ENCODE measurements around the gene B4GAT1. TPM values are rescaled to one million over a fixed set of nuclear protein-coding genes. Genes with fewer than 3 reads are reported as not detected.
"Not testable (repeated sequence)": the region's sequence is repeated elsewhere in the genome, so short reads cannot be mapped to it uniquely, and the experiment has no call there.

Gene B4GAT1
- total and polyA plus RNA-seq, 4 donors: 12.0 to 20.8 (median 17.6) TPM

- Histone ChIP-seq H3K4me3 (ENCODE audit: low read depth in 1 of 3, low read length in 3 of 3) (no peak overlapping the region), H3K9ac (ENCODE audit: low read depth in 1 of 2, low read length in 2 of 2) (no peak overlapping the region), H3K27ac (ENCODE audit: low read depth in 1 of 2, low read length in 2 of 2) (no peak overlapping the region), H3K36me3 (ENCODE audit: control insufficient read depth in 4 of 4, insufficient read depth in 3 of 4, low read depth in 1 of 4, low read length in 3 of 4) (peaks cover 0 to 10% (median 4%) of the 10 kb centered on the region in 4 donors), H3K9me3 (ENCODE audit: control insufficient read depth in 4 of 4, low read length in 3 of 4) (no peaks in the 10 kb centered on the region), H3K4me1 (ENCODE audit: control insufficient read depth in 4 of 4, insufficient read depth in 4 of 4, low read length in 3 of 4) (no peaks in the 10 kb centered on the region), H3K27me3 (ENCODE audit: control insufficient read depth in 4 of 4, insufficient read depth in 4 of 4, low read length in 3 of 4) (no peaks in the 10 kb centered on the region)
- WGBS: 72% methylated on average over 3 of the region's 3 CpGs
- DNase-seq (ENCODE audit: low spot score): no peak
- TF ChIP-seq HNF4G (IDR thresholded peaks at IDR 0.05) (no peak), HNF4A (conservative IDR thresholded peaks at IDR 0.05) (no peak), JUND (IDR thresholded peaks at IDR 0.05) (no peak), TAF1 (conservative IDR thresholded peaks at IDR 0.05) (no peak), FOXA2 (IDR thresholded peaks at IDR 0.05) (no peak), FOXA1 (IDR thresholded peaks at IDR 0.05) (no peak), MAX (IDR thresholded peaks at IDR 0.05) (no peak), CTCF (IDR thresholded peaks at IDR 0.05; ENCODE audit: low read depth, low read length, missing input control) (no peak)
Observed at GRCh38 chr11:66359662-66360087, 12.2 kb upstream of the B4GAT1 start.

GRCh38 chr11:66350560-66351235 is 3.3 kb upstream of the B4GAT1 start:
- not testable (repeated sequence) for H3K27me3 ChIP-seq (ENCODE audit: control insufficient read depth in 4 of 4, insufficient read depth in 4 of 4, low read length in 3 of 4); H3K36me3 ChIP-seq (ENCODE audit: control insufficient read depth in 4 of 4, insufficient read depth in 3 of 4, low read depth in 1 of 4, low read length in 3 of 4); DNase-seq (ENCODE audit: low spot score); H3K9me3 ChIP-seq (ENCODE audit: control insufficient read depth in 4 of 4, low read length in 3 of 4)
- Histone ChIP-seq H3K9ac (ENCODE audit: low read depth in 1 of 2, low read length in 2 of 2) (peak overlapping the region in 1 of 2 donors; percentile 22), H3K4me1 (ENCODE audit: control insufficient read depth in 4 of 4, insufficient read depth in 4 of 4, low read length in 3 of 4) (peaks cover 10 to 50% (median 42%) of the 10 kb centered on the region in 4 donors), H3K27ac (ENCODE audit: low read depth in 1 of 2, low read length in 2 of 2) (peak overlapping the region; percentile 59 to 68), H3K4me3 (ENCODE audit: low read depth in 1 of 3, low read length in 3 of 3) (peak overlapping the region in 2 of 3 donors; percentile 12 to 24)
- WGBS: 38% methylated on average over 8 of the region's 8 CpGs

- no peak overlapping the region for H3K27ac ChIP-seq (ENCODE audit: low read depth in 1 of 2, low read length in 2 of 2)
- DNase-seq (ENCODE audit: low spot score): no peak
- H3K36me3 ChIP-seq (ENCODE audit: control insufficient read depth in 4 of 4, insufficient read depth in 3 of 4, low read depth in 1 of 4, low read length in 3 of 4): peaks cover 0 to 3% (median 0%) of the 10 kb centered on the region in 4 donors
- no peak overlapping the region for H3K9ac ChIP-seq (ENCODE audit: low read depth in 1 of 2, low read length in 2 of 2)
- no peaks in the 10 kb centered on the region for H3K9me3 ChIP-seq (ENCODE audit: control insufficient read depth in 4 of 4, low read length in 3 of 4)
- H3K27me3 ChIP-seq (ENCODE audit: control insufficient read depth in 4 of 4, insufficient read depth in 4 of 4, low read length in 3 of 4): no peaks in the 10 kb centered on the region
- 32% methylated on average over 2 of the region's 2 CpGs for WGBS
- H3K4me1 ChIP-seq (ENCODE audit: control insufficient read depth in 4 of 4, insufficient read depth in 4 of 4, low read length in 3 of 4): peaks cover 10 to 63% (median 54%) of the 10 kb centered on the region in 4 donors
- no peak overlapping the region for H3K4me3 ChIP-seq (ENCODE audit: low read depth in 1 of 3, low read length in 3 of 3)
- TF ChIP-seq REST (IDR thresholded peaks at IDR 0.05) (no peak), MAX (IDR thresholded peaks at IDR 0.05) (no peak), CTCF (IDR thresholded peaks at IDR 0.05; ENCODE audit: low read depth, low read length, missing input control) (no peak), TAF1 (conservative IDR thresholded peaks at IDR 0.05) (no peak), FOXA1 (IDR thresholded peaks at IDR 0.05) (no peak), GABPA (IDR thresholded peaks at IDR 0.05 in 1 of 2, conservative IDR thresholded peaks at IDR 0.05 in 1 of 2) (no peak), JUND (IDR thresholded peaks at IDR 0.05) (no peak), RXRA (IDR thresholded peaks at IDR 0.05) (peak; percentile 16 to 22), ZBTB33 (IDR thresholded peaks at IDR 0.05) (no peak), ATF3 (IDR thresholded peaks at IDR 0.05) (no peak), FOXA2 (IDR thresholded peaks at IDR 0.05) (no peak), HNF4A (conservative IDR thresholded peaks at IDR 0.05) (peak; percentile 42 to 54), YY1 (IDR thresholded peaks at IDR 0.05) (no peak), NR2F2 (IDR thresholded peaks at IDR 0.05) (no peak), HNF4G (IDR thresholded peaks at IDR 0.05) (no peak), EGR1 (IDR thresholded peaks at IDR 0.05; ENCODE audit: low read depth in 2 of 2) (no peak)
Observed at GRCh38 chr11:66349084-66349386, 1.6 kb upstream of the B4GAT1 start.

Data from liver (tissue), 9 donors.